MM.1S (cell line): ENCODE measurements around the gene ZNF462.

ENCODE experiments used
- CTCF ChIP-seq: fragments of 300-600 bp; sonication (generic); IDR thresholded peaks from 2 replicates; pipeline ENCODE4 v1.5.1; 2016; ENCODE audit warnings: antibody characterized with exemption, low read length, mixed read lengths
- EZH2phosphoT487 ChIP-seq: fragments of 300-600 bp; sonication (generic); IDR thresholded peaks from 2 replicates; pipeline ENCODE4 v1.6.1; 2018; ENCODE audit warnings: antibody characterized with exemption, low read length

- TF ChIP-seq EZH2phosphoT487 (no peak), CTCF (no peak)
Measured at GRCh38 chr9:106867286-106867685, 4.3 kb downstream of the ZNF462 start.
